Measurements from ENCODE around the gene RNLS. TPM values are rescaled to one million over a fixed set of nuclear protein-coding genes. Genes with fewer than 3 reads are reported as not detected.

The RNLS gene
- total RNA-seq, 1 donor from 2014 or later: 24.7 TPM

- Histone ChIP-seq H3K27me3 (ENCODE audit: control insufficient read depth, insufficient read depth, low read length) (no peaks in the 10 kb centered on the region), H3K36me3 (ENCODE audit: control insufficient read depth, insufficient read depth, low read length) (no peaks in the 10 kb centered on the region), H3K4me3 (ENCODE audit: low read depth, low read length) (no peak overlapping the region)
- DNase-seq (ENCODE audit: low read depth): no peak
- TF ChIP-seq, protein P1, sequence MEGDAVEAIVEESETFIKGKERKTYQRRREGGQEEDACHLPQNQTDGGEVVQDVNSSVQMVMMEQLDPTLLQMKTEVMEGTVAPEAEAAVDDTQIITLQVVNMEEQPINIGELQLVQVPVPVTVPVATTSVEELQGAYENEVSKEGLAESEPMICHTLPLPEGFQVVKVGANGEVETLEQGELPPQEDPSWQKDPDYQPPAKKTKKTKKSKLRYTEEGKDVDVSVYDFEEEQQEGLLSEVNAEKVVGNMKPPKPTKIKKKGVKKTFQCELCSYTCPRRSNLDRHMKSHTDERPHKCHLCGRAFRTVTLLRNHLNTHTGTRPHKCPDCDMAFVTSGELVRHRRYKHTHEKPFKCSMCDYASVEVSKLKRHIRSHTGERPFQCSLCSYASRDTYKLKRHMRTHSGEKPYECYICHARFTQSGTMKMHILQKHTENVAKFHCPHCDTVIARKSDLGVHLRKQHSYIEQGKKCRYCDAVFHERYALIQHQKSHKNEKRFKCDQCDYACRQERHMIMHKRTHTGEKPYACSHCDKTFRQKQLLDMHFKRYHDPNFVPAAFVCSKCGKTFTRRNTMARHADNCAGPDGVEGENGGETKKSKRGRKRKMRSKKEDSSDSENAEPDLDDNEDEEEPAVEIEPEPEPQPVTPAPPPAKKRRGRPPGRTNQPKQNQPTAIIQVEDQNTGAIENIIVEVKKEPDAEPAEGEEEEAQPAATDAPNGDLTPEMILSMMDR (IDR thresholded peaks at IDR 0.05; ENCODE audit: insufficient read depth, low read length, poor library complexity, severe bottlenecking): no peak
Measured at GRCh38 chr10:88332503-88333247, 250.4 kb downstream of the RNLS start.

DNA sequence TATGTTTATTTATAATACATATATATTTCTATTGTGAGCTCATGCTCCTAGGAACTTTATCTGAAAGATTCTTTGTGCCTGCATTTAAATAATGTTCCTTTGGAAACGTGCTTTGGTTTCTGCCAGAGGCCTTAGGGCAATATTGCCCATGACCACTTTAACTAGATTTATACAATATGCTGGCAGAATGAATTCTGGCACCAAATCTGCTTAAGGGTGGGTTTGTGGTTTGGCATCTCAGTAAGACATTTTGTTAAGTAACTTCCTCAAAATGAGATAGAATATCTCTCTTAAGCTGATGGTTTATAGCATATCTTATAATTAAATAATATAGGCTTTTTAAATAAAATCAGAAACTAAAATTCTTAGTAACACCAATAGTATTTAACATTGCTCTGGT is 252.9 kb downstream of the RNLS start:
- TF ChIP-seq, protein P1 (IDR thresholded peaks at IDR 0.05; ENCODE audit: insufficient read depth, low read length, poor library complexity, severe bottlenecking): no peak
- DNase-seq (ENCODE audit: low read depth): no peak
- Histone ChIP-seq H3K27me3 (ENCODE audit: control insufficient read depth, insufficient read depth, low read length) (no peaks in the 10 kb centered on the region), H3K36me3 (ENCODE audit: control insufficient read depth, insufficient read depth, low read length) (no peaks in the 10 kb centered on the region), H3K4me3 (ENCODE audit: low read depth, low read length) (no peak overlapping the region)

GRCh38 chr10:88322324-88323063 is 260.6 kb downstream of the RNLS start:
- TF ChIP-seq, protein P1 (IDR thresholded peaks at IDR 0.05; ENCODE audit: insufficient read depth, low read length, poor library complexity, severe bottlenecking): no peak
- H3K36me3 ChIP-seq (ENCODE audit: control insufficient read depth, insufficient read depth, low read length): no peaks in the 10 kb centered on the region
- DNase-seq (ENCODE audit: low read depth): no peak
- H3K27me3 ChIP-seq (ENCODE audit: control insufficient read depth, insufficient read depth, low read length): no peaks in the 10 kb centered on the region
- H3K4me3 ChIP-seq (ENCODE audit: low read depth, low read length): no peak overlapping the region

- Histone ChIP-seq H3K4me3 (ENCODE audit: low read depth, low read length) (no peak overlapping the region), H3K27me3 (ENCODE audit: control insufficient read depth, insufficient read depth, low read length) (no peaks in the 10 kb centered on the region), H3K36me3 (ENCODE audit: control insufficient read depth, insufficient read depth, low read length) (no peaks in the 10 kb centered on the region)
- TF ChIP-seq, protein P1 (IDR thresholded peaks at IDR 0.05; ENCODE audit: insufficient read depth, low read length, poor library complexity, severe bottlenecking): no peak
- no peak for DNase-seq (ENCODE audit: low read depth)
Measured at GRCh38 chr10:88319960-88320517, 263.1 kb downstream of the RNLS start.

- TF ChIP-seq, protein P1 (IDR thresholded peaks at IDR 0.05; ENCODE audit: insufficient read depth, low read length, poor library complexity, severe bottlenecking): peak; percentile 24
- DNase-seq (ENCODE audit: low read depth): no peak
- no peak overlapping the region for H3K4me3 ChIP-seq (ENCODE audit: low read depth, low read length)
- H3K27me3 ChIP-seq (ENCODE audit: control insufficient read depth, insufficient read depth, low read length): no peaks in the 10 kb centered on the region
- H3K36me3 ChIP-seq (ENCODE audit: control insufficient read depth, insufficient read depth, low read length): no peaks in the 10 kb centered on the region
Measured at GRCh38 chr10:88318803-88319202, 264.3 kb downstream of the RNLS start.
